ENCODE measurements around the gene ARHGAP18.

DNA sequence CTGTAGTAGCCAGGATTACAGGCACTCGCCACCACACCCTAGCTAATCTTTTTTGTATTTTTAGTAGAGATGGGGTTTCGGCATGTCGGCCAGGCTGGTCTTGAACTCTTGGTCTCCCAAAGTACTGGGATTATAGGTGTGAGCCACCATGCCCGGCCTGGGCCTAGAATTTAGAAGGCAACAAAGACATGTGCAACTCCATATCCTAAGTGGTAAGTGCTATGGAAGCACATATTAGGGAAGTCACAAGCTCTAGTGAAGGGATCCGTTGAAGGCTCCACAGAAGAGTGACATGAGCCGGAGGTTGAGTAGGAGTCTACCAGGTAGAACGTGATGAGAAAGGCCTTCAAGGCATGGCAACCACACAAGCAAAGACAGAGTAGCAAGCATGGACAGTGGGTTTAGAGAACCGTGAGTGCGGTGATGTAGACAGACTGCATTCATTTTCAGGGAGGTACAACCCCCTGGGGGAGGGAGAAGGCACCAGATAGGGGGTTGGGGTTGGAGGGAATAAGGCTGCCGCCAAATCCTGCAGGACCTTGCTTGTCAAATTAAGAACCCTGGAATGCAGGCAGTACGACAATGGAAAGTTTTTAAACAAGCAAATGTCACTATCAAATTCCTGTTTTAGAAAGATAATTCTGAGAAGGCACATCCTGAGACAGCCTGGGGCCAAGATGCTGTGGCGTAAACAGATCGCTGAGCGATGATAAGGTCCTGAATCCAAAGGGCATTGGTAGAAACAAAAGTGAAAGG, 50.2 kb downstream of the ARHGAP18 start:
- TF ChIP-seq, protein P1, sequence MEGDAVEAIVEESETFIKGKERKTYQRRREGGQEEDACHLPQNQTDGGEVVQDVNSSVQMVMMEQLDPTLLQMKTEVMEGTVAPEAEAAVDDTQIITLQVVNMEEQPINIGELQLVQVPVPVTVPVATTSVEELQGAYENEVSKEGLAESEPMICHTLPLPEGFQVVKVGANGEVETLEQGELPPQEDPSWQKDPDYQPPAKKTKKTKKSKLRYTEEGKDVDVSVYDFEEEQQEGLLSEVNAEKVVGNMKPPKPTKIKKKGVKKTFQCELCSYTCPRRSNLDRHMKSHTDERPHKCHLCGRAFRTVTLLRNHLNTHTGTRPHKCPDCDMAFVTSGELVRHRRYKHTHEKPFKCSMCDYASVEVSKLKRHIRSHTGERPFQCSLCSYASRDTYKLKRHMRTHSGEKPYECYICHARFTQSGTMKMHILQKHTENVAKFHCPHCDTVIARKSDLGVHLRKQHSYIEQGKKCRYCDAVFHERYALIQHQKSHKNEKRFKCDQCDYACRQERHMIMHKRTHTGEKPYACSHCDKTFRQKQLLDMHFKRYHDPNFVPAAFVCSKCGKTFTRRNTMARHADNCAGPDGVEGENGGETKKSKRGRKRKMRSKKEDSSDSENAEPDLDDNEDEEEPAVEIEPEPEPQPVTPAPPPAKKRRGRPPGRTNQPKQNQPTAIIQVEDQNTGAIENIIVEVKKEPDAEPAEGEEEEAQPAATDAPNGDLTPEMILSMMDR (IDR thresholded peaks at IDR 0.05), result no peak
- TF ChIP-seq EP300 (IDR thresholded peaks at IDR 0.05), result no peak
- no peak for TF ChIP-seq POLR2A (IDR thresholded peaks at IDR 0.05)
